Posterior vena cava (tissue), 2 donors: ENCODE data around the gene C16orf78. TPM values are rescaled to one million over a fixed set of nuclear protein-coding genes. Genes with fewer than 3 reads are reported as not detected.

Experiments
- total RNA-seq, 2 donors: library from RNA; stranded (reverse); fragmentation: NEBNext Ultra II Directional; extraction: Animal tissue kit (Norgen Biotek cat#: 25700); gene quantifications; one replicate each; pipeline ENCODE4 v1.2.1, GENCODE V29; 2021
- donor health status: DM: yes; HTN: yes; CAD: no.
- donor health status: DM: yes; HTN: yes; CAD: no.

C16orf78 gene
- total RNA-seq, 2 donors from 2014 or later = not detected

Other genes starting within 250 kb of the C16orf78 start
- 1 to 10 TPM in 1 of 2 donors, under 1 TPM in 1; 0.67 to 2.2 TPM for gene CBLN1, start 92.0 kb upstream of the C16orf78 start, total RNA-seq